ENCODE results near the gene CALML5.

GRCh38 chr10:5526691-5527331 is 27.4 kb upstream of the CALML5 start:
- TF ChIP-seq POLR2AphosphoS5 (IDR thresholded peaks at IDR 0.05) (no peak), CTCF (IDR thresholded peaks at IDR 0.05) (no peak), POLR2A (IDR thresholded peaks at IDR 0.05) (no peak), EP300 (IDR thresholded peaks at IDR 0.05) (no peak)

Measured in stomach (tissue), 4 donors.